ENCODE data around the gene RASGRP3.
A peak's percentile ranks its signal among the peaks of the same experiment; 100 is the strongest.

Gene RASGRP3

GRCh38 chr2:33494155-33494779 is 17.8 kb downstream of the RASGRP3 start:
- DNase-seq, result no peak

DNA sequence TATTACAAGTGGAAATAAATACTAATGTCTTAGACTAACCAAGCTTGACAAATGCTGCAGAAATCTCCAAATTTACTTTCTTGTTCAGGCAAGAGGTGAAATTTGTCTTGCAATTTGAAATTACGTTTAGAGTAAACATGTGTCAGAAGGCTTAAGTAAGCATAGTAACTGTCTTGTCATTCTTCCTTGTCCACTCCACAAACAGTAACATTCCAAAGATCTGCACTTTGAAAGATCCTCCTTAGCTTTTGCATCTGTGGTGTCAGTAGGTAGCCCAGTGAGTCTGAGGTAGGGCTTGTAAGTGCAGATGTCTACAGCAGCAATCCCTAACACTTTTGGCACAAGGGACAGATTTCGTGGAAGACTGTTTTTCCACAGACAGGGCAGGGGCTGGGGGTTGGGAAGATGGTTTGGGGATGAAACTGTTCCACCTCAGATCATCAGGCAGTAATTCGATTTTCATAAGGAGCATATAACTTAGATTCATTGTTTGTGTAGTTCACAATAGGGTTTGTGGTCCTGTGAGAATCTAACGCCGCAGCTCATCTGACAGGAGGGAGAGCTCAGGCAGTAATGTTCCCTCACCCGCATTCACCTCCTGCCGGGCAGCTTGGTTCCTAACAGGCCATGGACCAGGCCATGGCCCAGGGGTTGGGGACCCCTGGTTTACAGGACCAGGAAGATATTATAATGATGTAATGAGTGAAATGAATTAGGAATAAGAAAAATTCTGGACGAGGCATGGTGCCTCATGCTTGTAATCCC is 18.6 kb downstream of the RASGRP3 start:
- DNase-seq, result no peak

DNA sequence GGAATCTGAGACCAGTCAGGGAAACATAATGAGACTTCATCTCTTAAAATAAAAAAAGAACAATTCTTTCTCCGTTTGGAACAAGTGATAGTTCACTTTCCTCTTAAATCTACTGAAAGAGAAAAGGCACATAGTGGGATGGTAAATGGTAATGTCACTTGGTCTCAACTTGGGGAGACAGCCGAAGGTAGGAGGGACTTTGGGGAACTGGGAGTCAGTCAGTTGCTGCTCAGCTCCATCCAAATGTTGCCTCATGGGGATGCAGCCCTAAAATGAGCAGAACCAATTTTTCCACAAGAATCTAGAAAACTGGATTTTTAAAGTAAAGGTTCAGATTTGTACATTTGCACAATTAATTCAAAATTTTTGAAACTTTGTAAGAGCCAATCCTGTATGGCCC is 19.2 kb downstream of the RASGRP3 start:
- DNase-seq, result no peak

GRCh38 chr2:33496150-33496549 is 19.7 kb downstream of the RASGRP3 start:
- no peak for DNase-seq

DNA sequence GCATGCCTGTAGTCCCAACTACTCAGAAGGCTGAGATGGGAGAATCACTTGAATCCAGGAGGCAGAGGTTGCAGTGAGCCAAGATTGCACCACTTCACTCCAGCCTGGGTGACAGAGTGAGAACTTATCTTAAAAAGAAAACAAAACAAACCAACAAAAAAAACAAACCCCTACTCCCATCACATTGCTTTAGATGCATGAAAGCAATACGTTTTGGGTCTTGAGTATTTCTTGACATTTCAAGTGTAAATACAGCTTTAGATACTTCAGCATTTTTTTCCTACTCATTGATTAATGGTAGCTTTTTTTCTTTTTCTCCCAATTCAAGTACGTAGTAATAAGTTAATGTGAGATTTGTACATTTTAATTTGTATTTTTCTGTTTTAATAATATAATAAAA is 20.3 kb downstream of the RASGRP3 start:
- DNase-seq, result no peak

- DNase-seq, result peak; percentile 43
Measured at GRCh38 chr2:33497221-33497650, 20.8 kb downstream of the RASGRP3 start.

- DNase-seq, result no peak
Measured at GRCh38 chr2:33498291-33498956, 22.0 kb downstream of the RASGRP3 start.

DNA sequence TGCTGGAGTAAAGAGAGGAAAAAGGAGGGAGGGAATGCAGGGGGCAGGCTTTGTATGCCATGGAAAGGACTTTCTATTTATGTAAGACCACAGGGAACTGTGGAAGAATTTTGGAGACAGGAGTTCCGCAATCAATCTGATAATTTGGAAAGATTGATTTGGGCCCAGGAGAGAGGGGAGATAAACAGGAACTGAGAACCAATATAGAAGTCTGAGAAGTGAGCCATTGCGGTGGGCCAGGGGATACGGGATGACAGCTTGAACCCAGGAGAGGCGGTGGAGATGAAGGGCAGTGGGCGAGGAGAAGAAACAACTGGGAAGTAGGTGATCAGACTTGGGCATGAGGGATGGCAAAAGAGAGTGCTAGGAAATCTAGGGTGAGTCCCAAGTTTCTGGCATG is 23.7 kb downstream of the RASGRP3 start:
- DNase-seq, result no peak

- DNase-seq, result no peak
Measured at GRCh38 chr2:33502025-33502424, 25.6 kb downstream of the RASGRP3 start.

- peak; percentile 31 for DNase-seq
Measured at GRCh38 chr2:33503002-33503401, 26.6 kb downstream of the RASGRP3 start.

DNA sequence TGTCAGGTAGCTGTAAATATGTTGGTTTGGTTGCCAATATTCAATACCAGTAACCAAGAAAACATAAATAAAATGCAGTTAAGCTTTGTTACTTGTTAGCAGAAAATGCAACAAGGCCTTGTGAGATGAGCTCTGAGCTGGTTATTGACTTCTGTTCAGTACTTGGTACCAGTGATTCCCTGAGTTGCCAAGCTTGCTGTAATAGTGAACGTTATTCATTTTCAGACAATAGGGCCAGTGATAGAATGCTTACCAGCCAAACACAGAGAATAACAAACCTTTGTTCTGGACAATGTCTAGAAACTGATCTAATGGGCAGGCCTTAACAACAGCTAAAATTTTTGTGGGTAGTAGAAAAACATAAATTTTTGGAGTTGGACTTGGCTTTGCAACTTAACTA is 29.5 kb downstream of the RASGRP3 start:
- no peak for DNase-seq

- DNase-seq, result no peak
Measured at GRCh38 chr2:33509908-33510585, 33.6 kb downstream of the RASGRP3 start.

DNA sequence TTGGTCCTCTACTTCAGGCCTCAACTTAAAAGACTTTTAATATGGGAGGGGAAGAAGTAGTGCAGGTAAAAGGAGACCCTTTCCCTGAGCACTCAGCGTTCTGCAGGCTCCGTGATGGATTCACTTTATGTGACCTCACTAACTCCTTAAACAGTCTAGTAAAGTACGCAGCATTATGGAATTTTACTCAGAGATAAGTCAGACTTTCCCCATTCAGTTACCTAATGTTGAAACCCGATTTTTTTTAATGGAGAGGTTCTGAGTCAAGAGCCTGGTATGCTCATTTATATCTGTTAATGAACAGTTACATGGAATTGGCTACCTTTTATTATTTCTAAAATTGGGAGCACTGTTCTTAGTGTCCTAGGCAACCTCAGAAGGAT is 34.1 kb downstream of the RASGRP3 start:
- DNase-seq, result no peak

DNA sequence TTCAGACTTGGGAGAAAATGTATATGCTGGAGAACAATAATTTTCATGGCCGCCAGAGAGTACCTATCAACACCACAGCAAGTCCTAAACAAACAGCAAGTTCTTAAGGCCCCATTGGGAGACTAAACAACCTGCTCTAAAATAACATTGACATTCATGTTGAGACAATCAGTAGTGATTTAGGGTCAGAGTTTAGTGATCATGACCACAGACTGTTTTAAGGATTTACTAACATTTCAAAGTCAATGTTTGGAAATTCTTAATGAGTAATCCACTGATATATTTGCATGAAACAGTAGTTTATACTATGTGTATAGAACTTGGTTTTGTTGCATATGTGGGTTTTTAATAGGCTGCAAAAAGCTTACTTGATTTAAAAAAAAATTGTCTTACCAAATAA is 34.7 kb downstream of the RASGRP3 start:
- no peak for DNase-seq

GRCh38 chr2:33512112-33512511 is 35.7 kb downstream of the RASGRP3 start:
- no peak for DNase-seq

GRCh38 chr2:33513480-33513879 is 37.0 kb downstream of the RASGRP3 start:
- DNase-seq, result no peak

DNA sequence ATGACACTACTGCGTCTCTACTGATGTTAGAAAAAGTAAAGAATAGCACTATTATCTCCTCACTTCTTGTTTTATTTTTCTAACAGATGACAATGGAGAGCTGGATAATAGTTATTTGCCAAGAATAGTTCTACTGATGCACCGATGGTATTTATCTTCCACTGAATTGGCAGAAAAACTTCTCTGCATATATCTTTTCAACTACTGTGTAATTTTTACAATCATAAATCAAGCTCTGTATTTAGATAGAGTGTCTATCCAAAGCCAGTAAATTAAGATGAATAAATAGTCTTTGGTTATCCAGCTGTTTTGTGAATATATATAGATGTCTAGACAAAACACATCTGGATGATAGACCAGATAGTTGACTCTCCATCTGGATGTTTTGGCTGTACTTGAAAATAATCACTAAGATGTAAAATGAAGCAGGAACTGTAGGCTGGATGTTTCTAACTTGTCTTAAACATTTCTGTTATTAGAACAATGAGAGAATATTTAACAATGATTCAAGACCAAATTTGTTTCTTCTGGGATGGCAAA is 40.1 kb downstream of the RASGRP3 start:
- no peak for DNase-seq

GRCh38 chr2:33518200-33518599 is 41.8 kb downstream of the RASGRP3 start:
- no peak for DNase-seq

DNA sequence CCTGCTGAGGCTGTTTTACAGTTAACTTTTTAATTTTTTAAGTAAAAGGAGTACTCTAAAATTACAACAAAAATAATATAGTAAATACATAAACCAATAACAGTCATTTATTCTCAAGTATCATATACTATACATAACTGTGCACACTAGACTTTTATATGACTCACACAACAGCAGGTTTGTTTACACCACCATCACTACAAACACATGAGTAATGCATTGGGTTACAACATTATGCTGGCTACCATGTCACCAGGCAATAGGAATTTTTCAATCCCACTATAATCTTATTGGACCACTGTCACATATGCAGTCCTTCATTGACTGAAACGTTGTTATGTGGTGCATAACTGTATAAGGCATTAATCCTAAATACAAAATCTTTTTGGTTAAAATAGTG is 42.5 kb downstream of the RASGRP3 start:
- no peak for DNase-seq

DNA sequence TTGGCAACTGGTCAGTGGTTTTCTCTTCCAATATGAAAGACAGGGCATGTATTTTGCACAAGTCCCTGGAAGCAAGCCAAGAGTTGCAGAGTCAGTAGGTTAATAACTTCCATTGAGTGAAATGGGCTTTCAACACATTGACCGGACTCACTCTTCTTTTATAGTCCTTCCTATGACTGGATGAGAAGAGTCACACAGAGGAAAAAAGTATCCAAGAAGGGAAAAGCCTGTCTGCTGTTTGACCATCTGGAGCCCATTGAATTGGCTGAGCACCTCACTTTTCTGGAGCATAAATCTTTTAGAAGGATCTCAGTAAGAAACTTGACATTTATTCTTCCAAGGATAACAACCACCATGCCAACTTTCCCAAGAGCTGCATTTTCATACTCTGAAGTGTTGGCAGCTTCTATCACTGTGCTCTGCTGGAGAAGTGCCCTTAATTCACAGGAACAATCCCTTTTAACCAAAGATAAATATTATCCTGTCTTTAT is 45.4 kb downstream of the RASGRP3 start:
- no peak for DNase-seq

GRCh38 chr2:33522576-33522975 is 46.1 kb downstream of the RASGRP3 start:
- no peak for DNase-seq

DNA sequence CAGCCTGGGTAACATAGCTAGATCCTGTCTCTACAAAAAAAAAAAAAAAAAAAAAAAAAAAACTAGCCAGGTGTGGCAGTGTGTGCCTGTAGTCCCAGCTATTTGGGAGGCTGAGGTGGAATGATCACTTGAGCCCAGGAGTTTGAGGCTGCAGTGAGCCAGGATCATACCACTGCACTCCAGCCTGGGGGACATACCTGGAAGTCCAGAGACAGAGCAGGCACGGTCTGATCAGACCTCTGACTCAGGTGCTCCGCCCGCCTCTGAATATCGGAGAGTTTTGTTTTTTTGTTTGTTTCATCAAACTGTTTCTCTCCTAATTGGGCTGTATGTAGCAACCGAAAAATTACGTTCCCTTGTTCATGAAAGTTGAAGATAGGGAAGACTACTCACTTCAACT is 49.2 kb downstream of the RASGRP3 start:
- DNase-seq, result no peak

- no peak for DNase-seq
Measured at GRCh38 chr2:33526132-33526531, 49.7 kb downstream of the RASGRP3 start.

Measured in OCI-M1 (cell line).